K562 (cell line): ENCODE measurements around the gene MT1A. TPM values are rescaled to one million over a fixed set of nuclear protein-coding genes. Genes with fewer than 3 reads are reported as not detected.

Experiments
- ATAC-seq: fragments of 200-7000 bp; cut with Tn5 transposase; 3 replicates; pipeline ENCODE4 v1.9.1; 2020; ENCODE audit warnings: moderate library complexity
- BruUV-seq: library from RNA; stranded (reverse); fragments of 400-500 nt; replicated peaks from 2 replicates; lab custom pipeline; 2021; lab: Mats Ljungman, UMichigan
- CTCF ChIA-PET: fragments of 300-600 bp; formaldehyde crosslinking; extraction: SDS; loops from one replicate; lab custom pipeline; 2021; ENCODE audit warnings: low intra/inter-chr PET ratio; lab: Yijun Ruan, JAX
- POLR2A ChIA-PET: fragments of 300-600, 350-650 bp; sonication (Branson Sonifier 250); formaldehyde crosslinking; extraction: SDS; loops from one replicate; lab custom pipeline; 2021; ENCODE audit warnings: antibody characterized with exemption, inconsistent platforms; lab: Yijun Ruan, JAX
- DNase-seq, 4 experiments: peaks; one replicate each; pipeline versions ENCODE4 v3.0.0 to v3.0.0-alpha.2; 2011 to 2018; ENCODE audit warnings: low spot score in 3 of 4, mixed read lengths in 3 of 4; ENCODE audit errors: extremely low read depth in 1 of 4
- FAIRE-seq: peaks from 2 replicates; lab custom pipeline; 2011; peaks lifted over from hg19 to GRCh38; lab: Jason Lieb, UNC
- H2AFZ ChIP-seq: 2 replicates; pipeline ENCODE4 v1.6.0; 2011; ENCODE audit warnings: low read depth, low read length, control low read depth, inconsistent platforms
- H3K27ac ChIP-seq: fragments of 200-600 bp; 3 replicates; pipeline ENCODE4 v1.8.0; 2011; ENCODE audit warnings: low read depth, mild to moderate bottlenecking, control low read depth, inconsistent platforms, low read length, moderate library complexity, mixed read lengths; ENCODE audit errors: extremely low read depth
- H3K27me3 ChIP-seq, 2 experiments: fragments of 300-600 bp in 1 of 2; 2 replicates in 1 of 2; 3 replicates in 1 of 2; pipeline versions ENCODE4 v1.6.0 to v1.8.0; 2011; ENCODE audit warnings: inconsistent platforms in 2 of 2, low read length in 2 of 2, mild to moderate bottlenecking in 1 of 2, mixed read lengths in 1 of 2, moderate library complexity in 1 of 2; ENCODE audit not compliant: control insufficient read depth in 2 of 2, insufficient read depth in 2 of 2
- H3K36me3 ChIP-seq: fragments of 300-600 bp; 3 replicates; pipeline ENCODE4 v1.8.0; 2011; ENCODE audit warnings: mild to moderate bottlenecking, low read length, inconsistent platforms; ENCODE audit not compliant: control insufficient read depth, insufficient read depth
- H3K4me1 ChIP-seq, 2 experiments: fragments of 200-600 bp in 1 of 2; replicated peaks in 1 of 2; 2 replicates in 1 of 2; 3 replicates in 1 of 2; pipeline versions ENCODE4 v1.5.1 to v1.8.0; 2011; ENCODE audit warnings: inconsistent platforms in 2 of 2, low read length in 2 of 2, mild to moderate bottlenecking in 1 of 2, mixed read lengths in 1 of 2, moderate library complexity in 1 of 2; ENCODE audit not compliant: control insufficient read depth in 2 of 2, insufficient read depth in 2 of 2
- H3K4me2 ChIP-seq: 2 replicates; pipeline ENCODE4 v1.6.1; 2011; ENCODE audit warnings: low read length, control low read depth, inconsistent platforms, mixed read lengths; ENCODE audit not compliant: insufficient read depth
- H3K4me3 ChIP-seq: fragments of 200-600 bp; sonication (generic), shearing (Covaris generic); 2 replicates; pipeline ENCODE4 v1.5.1; 2016; ENCODE audit warnings: control low read depth, inconsistent platforms
- H3K79me2 ChIP-seq: fragments of 200-600 bp; 3 replicates; pipeline ENCODE4 v1.8.0; 2011; ENCODE audit warnings: low read length, inconsistent platforms; ENCODE audit not compliant: control insufficient read depth, insufficient read depth
- H3K9ac ChIP-seq, 2 experiments: 2 replicates each; pipeline versions ENCODE4 v1.6.0 to v1.6.1; 2011; ENCODE audit warnings: low read depth in 2 of 2, low read length in 2 of 2, control low read depth in 1 of 2, inconsistent platforms in 1 of 2, mild to moderate bottlenecking in 1 of 2, mixed read lengths in 1 of 2; ENCODE audit not compliant: insufficient read depth in 1 of 2
- H3K9me1 ChIP-seq: one replicate; pipeline ENCODE4 v1.6.0; 2011; ENCODE audit warnings: inconsistent platforms, mild to moderate bottlenecking, low read length, moderate library complexity; ENCODE audit not compliant: control insufficient read depth, insufficient read depth
- H3K9me3 ChIP-seq: replicated peaks from 2 replicates; pipeline ENCODE4 v1.5.1; 2011; ENCODE audit warnings: low read depth, low read length, inconsistent platforms; ENCODE audit not compliant: control insufficient read depth, insufficient read depth
- H4K20me1 ChIP-seq: replicated peaks from 2 replicates; pipeline ENCODE4 v1.6.1; 2011; ENCODE audit warnings: low read length, inconsistent platforms, mixed read lengths; ENCODE audit not compliant: control insufficient read depth, insufficient read depth
- COPS2 ChIP-seq: fragments of 450-650 bp; conservative IDR thresholded peaks from 2 replicates; pipeline ENCODE4 v1.6.1; 2016; ENCODE audit warnings: mild to moderate bottlenecking, moderate library complexity
- JUND ChIP-seq, 2 experiments: IDR thresholded peaks; 2 replicates in 1 of 2; 3 replicates in 1 of 2; pipeline ENCODE4 v1.6.1; 2011; ENCODE audit warnings: borderline replicate concordance in 2 of 2, low read depth in 2 of 2, low read length in 2 of 2, improper control_type of control experiment in 1 of 2, missing biosample characterization in 1 of 2, missing genetic modification characterization in 1 of 2, missing genetic modification reagents in 1 of 2
- MTF1 ChIP-seq: fragments of 250-450 bp; sonication (Bioruptor Pico); IDR thresholded peaks from 2 replicates; pipeline ENCODE4 v1.9.0; 2021; ENCODE audit warnings: moderate library complexity, mild to moderate bottlenecking, inconsistent platforms, borderline replicate concordance
- MYC ChIP-seq, 2 experiments: fragments of 250-450 bp in 1 of 2; sonication (Bioruptor Pico) in 1 of 2; IDR thresholded peaks; 2 replicates each; pipeline versions ENCODE4 v1.5.1 to v1.6.1; 2012 to 2021; ENCODE audit warnings: low read depth in 2 of 2, borderline replicate concordance in 1 of 2, improper control_type of control experiment in 1 of 2, low read length in 1 of 2, mild to moderate bottlenecking in 1 of 2, moderate library complexity in 1 of 2
- NFRKB ChIP-seq: fragments of 450-650 bp; IDR thresholded peaks from 2 replicates; pipeline ENCODE4 v1.6.1; 2016; ENCODE audit warnings: low read depth
- ZBTB17 ChIP-seq: fragments of 450-650 bp; formaldehyde crosslinking; IDR thresholded peaks from 2 replicates; pipeline ENCODE4 v1.4.0; 2020; ENCODE audit warnings: mild to moderate bottlenecking
- ZNF146 ChIP-seq: IDR thresholded peaks from one replicate; pipeline ENCODE4 v1.6.1; 2018; ENCODE audit warnings: missing compliant biosample characterization; ENCODE audit not compliant: unreplicated experiment
- WGBS: fragments of 100-300 bp; shearing (Covaris generic); methylation state at CpG from one replicate; pipeline ENCODE4 v1.1.6; 2016; ENCODE audit warnings: low coverage, mixed read lengths; ENCODE audit not compliant: insufficient coverage; ENCODE audit errors: missing lambda C conversion rate; 5-methylcytosine and 5-hydroxymethylcytosine counted together
- in situ Hi-C: fragments of 300-500 bp; cut with MboI; formaldehyde crosslinking; loops from 4 replicates; pipeline ENCODE4 v1.15.0; 2018; ENCODE audit warnings: inconsistent platforms, mixed read lengths
- intact Hi-C: fragments of 100-400 bp; cut with micrococcal nuclease; formaldehyde crosslinking; loops from 2 replicates; pipeline ENCODE4 v1.14.2; 2022
- polyA plus RNA-seq, 8 experiments: library from polyadenylated mRNA; depleted of rRNA in 4 of 8; stranded (reverse) in 5 of 8; unstranded in 3 of 8; fragments of >200 nt; fragmentation: Nextera tagmentation in 2 of 8; fragmentation: Illumina TruSeq in 1 of 8; extraction: Ambion mirVana in 2 of 8; extraction: Trizol in 1 of 8; gene quantifications; 2 replicates each; pipeline versions ENCODE4 v1.2.1 to v1.2.3, GENCODE V29; 2011 to 2014; ENCODE audit warnings: inconsistent platforms in 1 of 8, missing spikeins in 1 of 8
- total RNA-seq, 7 experiments: library from RNA; depleted of rRNA in 6 of 7; stranded (reverse); fragments of >200 nt in 6 of 7; fragmentation: Illumina TruSeq in 2 of 7; extraction: Trizol in 2 of 7; gene quantifications; 2 replicates each; pipeline versions ENCODE4 v1.2.1 to v1.2.3, GENCODE V29; 2011 to 2021; ENCODE audit warnings: low replicate concordance in 1 of 7
- TF ChIP-seq, protein P1 (sequence below), 2 experiments: fragments of 200-800 bp in 1 of 2; sonication (Bioruptor generic) in 1 of 2; sonication (generic) in 1 of 2; formaldehyde crosslinking in 1 of 2; IDR thresholded peaks in 1 of 2; conservative IDR thresholded peaks in 1 of 2; 2 replicates each; pipeline versions ENCODE4 v1.5.0 to v1.6.1; 2016 to 2020; ENCODE audit warnings: missing compliant biosample characterization in 1 of 2, missing genetic modification characterization in 1 of 2, missing genetic modification reagents in 1 of 2

The MT1A gene
- total and polyA plus RNA-seq, 9 of the 15 experiments (the other 6 are each of a cell fraction or from before 2014, with no cell fraction given): 0.23 TPM; not detected in 8

DNA sequence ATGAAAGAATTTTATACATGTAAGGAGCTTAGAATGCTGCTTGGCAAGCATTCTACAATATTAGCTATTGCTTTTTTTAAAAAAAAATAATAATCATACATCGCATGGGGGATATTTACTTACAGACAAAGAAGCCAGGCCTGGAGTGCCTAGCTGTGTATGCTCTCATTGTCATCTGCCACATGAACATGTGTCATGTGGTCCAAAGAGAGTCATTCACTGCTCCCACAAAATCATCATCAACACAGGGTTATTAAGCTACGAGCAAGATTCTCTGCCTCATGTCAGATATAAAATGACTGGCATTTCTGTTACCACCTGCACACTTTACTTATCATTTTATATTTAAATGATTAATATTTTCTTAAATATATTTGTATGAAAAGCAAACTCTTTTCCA, 14.8 kb upstream of the MT1A start:
- no peaks in the 10 kb centered on the region for H3K79me2 ChIP-seq
- H3K27ac ChIP-seq: no peak overlapping the region
- BruUV-seq: no TSS peak
- H2AFZ ChIP-seq: no peak overlapping the region
- 30% methylated on average over 2 of the region's 2 CpGs for WGBS
- in situ Hi-C loops: no loop called here
- no peaks in the 10 kb centered on the region for H3K36me3 ChIP-seq
- DNase-seq (no peak), FAIRE-seq (no peak), ATAC-seq (no peak)
- no peaks in the 10 kb centered on the region for H3K9me3 ChIP-seq
- ChIA-PET CTCF (no interaction called here), POLR2A (interaction anchor here (0.8 to 1.0 kb wide), 2 partner anchors 14 to 20 kb away, joined by 3 read pairs; no protein-coding TSS in a partner anchor)
- intact Hi-C loops: no loop called here
- no peaks in the 10 kb centered on the region for H4K20me1 ChIP-seq
- peaks cover 0 to 7% of the 10 kb centered on the region in 2 experiments; a peak in 2 of 5 replicates for H3K4me1 ChIP-seq
- no peak overlapping the region for H3K9ac ChIP-seq
- TF ChIP-seq COPS2: no peak
- no peak for TF ChIP-seq ZBTB17
- TF ChIP-seq MTF1 (CRISPR knock-in tag): no peak
- TF ChIP-seq MYC (IDR thresholded peaks at IDR 0.05; ENCODE audit: low read depth, low read length): no peak
- no peak for TF ChIP-seq MYC (CRISPR knock-in tag; IDR thresholded peaks at IDR 0.05; ENCODE audit: borderline replicate concordance, low read depth)
- TF ChIP-seq, protein P1, sequence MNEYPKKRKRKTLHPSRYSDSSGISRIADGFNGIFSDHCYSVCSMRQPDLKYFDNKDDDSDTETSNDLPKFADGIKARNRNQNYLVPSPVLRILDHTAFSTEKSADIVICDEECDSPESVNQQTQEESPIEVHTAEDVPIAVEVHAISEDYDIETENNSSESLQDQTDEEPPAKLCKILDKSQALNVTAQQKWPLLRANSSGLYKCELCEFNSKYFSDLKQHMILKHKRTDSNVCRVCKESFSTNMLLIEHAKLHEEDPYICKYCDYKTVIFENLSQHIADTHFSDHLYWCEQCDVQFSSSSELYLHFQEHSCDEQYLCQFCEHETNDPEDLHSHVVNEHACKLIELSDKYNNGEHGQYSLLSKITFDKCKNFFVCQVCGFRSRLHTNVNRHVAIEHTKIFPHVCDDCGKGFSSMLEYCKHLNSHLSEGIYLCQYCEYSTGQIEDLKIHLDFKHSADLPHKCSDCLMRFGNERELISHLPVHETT (CRISPR knock-in tag; conservative IDR thresholded peaks at IDR 0.05 in 1 of 2, IDR thresholded peaks at IDR 0.05 in 1 of 2): no peak
- no peak for TF ChIP-seq ZNF146 (CRISPR knock-in tag)
- no peak for TF ChIP-seq NFRKB
- TF ChIP-seq JUND (IDR thresholded peaks at IDR 0.05; ENCODE audit: borderline replicate concordance, low read depth, low read length): no peak
- TF ChIP-seq JUND (tag; IDR thresholded peaks at IDR 0.05; ENCODE audit: borderline replicate concordance, low read depth, low read length): no peak
- H3K4me3 ChIP-seq: no peak overlapping the region
- H3K9me1 ChIP-seq: no peaks in the 10 kb centered on the region
- H3K27me3 ChIP-seq: peaks cover 19 to 29% of the 10 kb centered on the region in 2 experiments
- H3K4me2 ChIP-seq: no peak overlapping the region
